IMR-90 (cell line): ENCODE data around the gene MZB1. TPM values are rescaled to one million over a fixed set of nuclear protein-coding genes. Genes with fewer than 3 reads are reported as not detected.
A peak's percentile ranks its signal among the peaks of the same experiment; 100 is the strongest.

Experiments
- ATAC-seq: fragments of 200-7000 bp; cut with Tn5 transposase; 2 replicates; pipeline ENCODE4 v1.9.1; 2020; ENCODE audit warnings: low read depth, mild to moderate bottlenecking, moderate library complexity
- BruUV-seq: library from RNA; stranded (reverse); fragments of 400-500 nt; replicated peaks from 2 replicates; lab custom pipeline; 2021; lab: Mats Ljungman, UMichigan
- CTCF ChIA-PET: fragments of 300-600 bp; formaldehyde crosslinking; extraction: SDS; loops from one replicate; lab custom pipeline; 2021; ENCODE audit warnings: antibody characterized with exemption; lab: Yijun Ruan, JAX
- POLR2A ChIA-PET: fragments of 300-600 bp; sonication (Branson Sonifier 250); formaldehyde crosslinking; loops from one replicate; lab custom pipeline; 2022; ENCODE audit warnings: antibody characterized with exemption; ENCODE audit not compliant: unreplicated experiment; lab: Charles Lee
- DNase-seq: peaks from one replicate; pipeline ENCODE4 v3.0.0; 2013
- H2AFZ ChIP-seq: replicated peaks from 2 replicates; pipeline ENCODE3; 2013; ENCODE audit warnings: low read length, mild to moderate bottlenecking; ENCODE audit not compliant: poor library complexity
- H2AK5ac ChIP-seq: 2 replicates; pipeline ENCODE4 v1.6.1; 2013; ENCODE audit warnings: low read depth, low read length, inconsistent platforms
- H2AK9ac ChIP-seq: replicated peaks from 2 replicates; pipeline ENCODE3; 2013; ENCODE audit warnings: mild to moderate bottlenecking, low read depth, low read length, moderate library complexity; ENCODE audit not compliant: poor library complexity
- H2BK120ac ChIP-seq: 2 replicates; pipeline ENCODE4 v1.6.1; 2013; ENCODE audit warnings: low read depth, low read length, inconsistent platforms
- H2BK15ac ChIP-seq: 3 replicates; pipeline ENCODE4 v1.6.1; 2013; ENCODE audit warnings: low read depth, low read length, inconsistent platforms
- H2BK20ac ChIP-seq: 2 replicates; pipeline ENCODE4 v1.6.1; 2013; ENCODE audit warnings: low read depth, mild to moderate bottlenecking, inconsistent platforms, low read length, moderate library complexity
- H2BK5ac ChIP-seq: 2 replicates; pipeline ENCODE4 v1.6.1; 2013; ENCODE audit warnings: mild to moderate bottlenecking, low read depth, low read length, inconsistent platforms; ENCODE audit not compliant: poor library complexity, severe bottlenecking
- H3K14ac ChIP-seq: replicated peaks from 2 replicates; pipeline ENCODE4 v1.6.1; 2013; ENCODE audit warnings: low read depth, low read length, inconsistent platforms
- H3K18ac ChIP-seq: 2 replicates; pipeline ENCODE4 v1.6.1; 2013; ENCODE audit warnings: low read depth, low read length, control low read depth
- H3K23ac ChIP-seq: 2 replicates; pipeline ENCODE4 v1.6.1; 2013; ENCODE audit warnings: low read depth, low read length, inconsistent platforms
- H3K27ac ChIP-seq: 2 replicates; pipeline ENCODE4 v1.5.1; 2013; ENCODE audit warnings: mild to moderate bottlenecking, control low read depth, low read length; ENCODE audit not compliant: insufficient read depth
- H3K27me3 ChIP-seq: 2 replicates; pipeline ENCODE4 v1.6.1; 2013; ENCODE audit warnings: low read length; ENCODE audit not compliant: control insufficient read depth, insufficient read depth
- H3K36me3 ChIP-seq: 2 replicates; pipeline ENCODE4 v1.6.1; 2013; ENCODE audit warnings: low read length, mixed read lengths; ENCODE audit not compliant: control insufficient read depth, insufficient read depth
- H3K4ac ChIP-seq: 2 replicates; pipeline ENCODE4 v1.6.1; 2013; ENCODE audit warnings: low read depth, low read length, inconsistent platforms
- H3K4me1 ChIP-seq: 2 replicates; pipeline ENCODE4 v1.6.1; 2013; ENCODE audit warnings: low read length, mixed read lengths; ENCODE audit not compliant: control insufficient read depth, insufficient read depth
- H3K4me2 ChIP-seq: 2 replicates; pipeline ENCODE4 v1.6.1; 2013; ENCODE audit warnings: low read depth, mild to moderate bottlenecking, control low read depth, low read length, moderate library complexity
- H3K4me3 ChIP-seq: 2 replicates; pipeline ENCODE4 v1.5.1; 2013; ENCODE audit warnings: low read depth, mild to moderate bottlenecking, control low read depth, low read length, moderate library complexity; ENCODE audit not compliant: insufficient read depth
- H3K56ac ChIP-seq: 2 replicates; pipeline ENCODE4 v1.6.1; 2013; ENCODE audit warnings: low read length, inconsistent platforms; ENCODE audit not compliant: insufficient read depth; ENCODE audit errors: extremely low read depth
- H3K79me1 ChIP-seq, 2 experiments: 2 replicates each; pipeline ENCODE4 v1.6.1; 2013; ENCODE audit warnings: low read length in 2 of 2, inconsistent platforms in 1 of 2, low read depth in 1 of 2
- H3K9ac ChIP-seq: 2 replicates; pipeline ENCODE4 v1.6.1; 2013; ENCODE audit warnings: low read depth, low read length, control low read depth
- H3K9me1 ChIP-seq: 2 replicates; pipeline ENCODE4 v1.6.1; 2013; ENCODE audit warnings: low read length, inconsistent platforms; ENCODE audit not compliant: insufficient read depth
- H3K9me3 ChIP-seq: 2 replicates; pipeline ENCODE4 v1.6.1; 2013; ENCODE audit warnings: low read length; ENCODE audit not compliant: control insufficient read depth, insufficient read depth
- H4K20me1 ChIP-seq: 2 replicates; pipeline ENCODE4 v1.6.1; 2013; ENCODE audit warnings: low read length, inconsistent platforms; ENCODE audit not compliant: insufficient read depth
- H4K5ac ChIP-seq: 2 replicates; pipeline ENCODE4 v1.6.1; 2013; ENCODE audit warnings: mild to moderate bottlenecking, low read depth, low read length, control low read depth
- H4K8ac ChIP-seq, 2 experiments: 2 replicates each; pipeline ENCODE4 v1.6.1; 2013; ENCODE audit warnings: low read depth in 2 of 2, low read length in 2 of 2, control low read depth in 1 of 2, inconsistent platforms in 1 of 2
- H4K91ac ChIP-seq: 2 replicates; pipeline ENCODE4 v1.6.1; 2013; ENCODE audit warnings: low read depth, low read length, inconsistent platforms; ENCODE audit not compliant: insufficient read depth
- CEBPB ChIP-seq: IDR thresholded peaks from 2 replicates; pipeline ENCODE4 v1.6.1; 2012; ENCODE audit warnings: low read depth, low read length, improper control_type of control experiment
- CHD1 ChIP-seq: IDR thresholded peaks from 2 replicates; pipeline ENCODE4 v1.6.1; 2012; ENCODE audit warnings: low read depth, low read length, improper control_type of control experiment
- WGBS, 2 experiments: methylation state at CpG; one replicate each; pipeline versions ENCODE4 v1.1.5 to v1.1.7; 2013; ENCODE audit warnings: missing lambda C conversion rate in 2 of 2; ENCODE audit not compliant: insufficient read length in 1 of 2; ENCODE audit errors: extremely low coverage in 2 of 2; 5-methylcytosine and 5-hydroxymethylcytosine counted together
- dilution Hi-C: fragments of 300-500 bp; cut with HindIII; formaldehyde crosslinking; loops from one replicate; pipeline ENCODE4 v1.14.3; 2018; ENCODE audit warnings: low sequenced_read_pairs; ENCODE audit not compliant: unreplicated experiment
- in situ Hi-C: fragments of 300-500 bp; cut with MboI; formaldehyde crosslinking; loops from 3 replicates; pipeline ENCODE4 v1.14.3; 2019; ENCODE audit warnings: low sequenced_read_pairs, inconsistent platforms, mixed read lengths
- intact Hi-C: fragments of 100-400 bp; cut with micrococcal nuclease; formaldehyde crosslinking; loops from 2 replicates; pipeline ENCODE4 v1.10.0; 2022
- polyA plus RNA-seq, 3 experiments: library from polyadenylated mRNA; depleted of rRNA; stranded (reverse); fragments of >200 nt; gene quantifications; 2 replicates each; pipeline ENCODE4 v1.2.3, GENCODE V29; 2012; ENCODE audit warnings: low replicate concordance in 1 of 3
- total RNA-seq: library from RNA; depleted of rRNA; stranded (reverse); fragments of >200 nt; gene quantifications from 2 replicates; pipeline ENCODE4 v1.2.3, GENCODE V29; 2012

MZB1 gene
- total and polyA plus RNA-seq, 2 of the 4 experiments (the other 2 are of a cell fraction) = not detected

DNA sequence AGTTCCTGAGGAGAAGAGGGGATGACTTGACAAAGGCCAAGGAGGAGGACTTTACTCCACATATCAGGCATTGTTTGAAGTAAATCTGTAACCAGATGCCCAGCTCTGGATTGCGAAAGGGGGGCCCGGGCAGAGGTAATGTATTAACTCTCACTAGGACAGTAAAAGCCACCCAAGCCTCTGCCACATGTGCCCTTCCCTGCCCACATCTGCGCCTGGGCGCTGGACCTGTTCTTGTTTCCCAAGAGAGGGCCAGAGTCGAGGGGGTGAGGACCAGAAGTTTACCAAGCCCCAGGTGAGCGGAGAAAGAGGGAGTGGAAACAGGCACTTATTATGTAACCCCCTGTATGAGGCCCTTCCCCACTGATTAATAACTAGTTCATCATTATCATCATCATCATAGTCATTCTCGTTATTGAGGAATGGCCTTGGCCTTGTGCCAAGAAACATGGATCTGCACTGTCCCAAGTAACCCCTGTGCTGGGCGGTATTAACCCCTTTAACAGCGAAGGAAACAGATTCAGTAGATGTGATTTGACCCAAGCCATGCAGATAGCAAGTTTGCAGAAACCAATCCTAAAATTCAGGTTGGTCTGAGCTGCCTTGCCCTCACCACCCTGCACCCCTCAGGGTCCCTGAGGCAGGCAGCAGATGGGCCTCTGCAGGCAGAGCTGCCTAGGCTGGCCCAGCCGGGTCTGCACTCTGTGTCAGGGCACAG, 6.3 kb downstream of the MZB1 start, which contains the start of gene SLC23A1:
TSS of gene SLC23A1 (minus strand) at position 23 of the 718 bp plus-strand sequence. CDS start 44 bp downstream, outside the sequence.
- H4K20me1 ChIP-seq = no peaks in the 10 kb centered on the region
- DNase-seq (peak; percentile 32), ATAC-seq (peak; percentile 55)
- no peak within 1 kb of the TSS for H3K4ac ChIP-seq
- no peaks in the 10 kb centered on the region for H3K9me1 ChIP-seq
- no peak within 1 kb of the TSS for H3K27ac ChIP-seq
- H3K9ac ChIP-seq = no peak within 1 kb of the TSS
- H3K56ac ChIP-seq = no peak within 1 kb of the TSS
- no peak within 1 kb of the TSS for H4K91ac ChIP-seq
- H2BK20ac ChIP-seq = no peak within 1 kb of the TSS
- dilution Hi-C loops = no loop called here
- no peak within 1 kb of the TSS for H3K4me2 ChIP-seq
- no peaks in the 10 kb centered on the region for H3K9me3 ChIP-seq
- ChIA-PET CTCF (no interaction called here), POLR2A (no interaction called here)
- H2AK9ac ChIP-seq = peak within 1 kb of the TSS; percentile 20
- no peak within 1 kb of the TSS for H3K14ac ChIP-seq
- no peak within 1 kb of the TSS for H4K8ac ChIP-seq
- no peak within 1 kb of the TSS for H3K18ac ChIP-seq
- H4K5ac ChIP-seq = no peak within 1 kb of the TSS
- H2BK120ac ChIP-seq = no peak within 1 kb of the TSS
- H2AFZ ChIP-seq = no peak within 1 kb of the TSS
- no peak within 1 kb of the TSS for H2BK15ac ChIP-seq
- no peaks in the 10 kb centered on the region for H3K27me3 ChIP-seq
- peaks cover 5% of the 10 kb centered on the region; the same call in 1 of the 2 replicates for H3K4me1 ChIP-seq
- no peaks in the 10 kb centered on the region for H3K79me1 ChIP-seq
- H3K23ac ChIP-seq = no peak within 1 kb of the TSS
- TF ChIP-seq CHD1 (no peak), CEBPB (peak; percentile 87)
- BruUV-seq = no TSS peak
- intact Hi-C loops = no loop called here
- no peak within 1 kb of the TSS for H2BK5ac ChIP-seq
- no peak within 1 kb of the TSS for H3K4me3 ChIP-seq
- 11% methylated on average over 1 of the region's 10 CpGs; no CpG with 5 or more reads in 1 of the 2 experiments for WGBS, 2 experiments
- no peak within 1 kb of the TSS for H2AK5ac ChIP-seq
- in situ Hi-C loops = no loop called here
- no peaks in the 10 kb centered on the region for H3K36me3 ChIP-seq
